ENCODE data around the gene ANXA2.
"Not testable (repeated sequence)": the region's sequence is repeated elsewhere in the genome, so short reads cannot be mapped to it uniquely, and the experiment has no call there.

Gene ANXA2

GRCh38 chr15:60363903-60364611, 33.7 kb downstream of the ANXA2 start:
- Histone ChIP-seq H3K9ac (peak overlapping the region in 3 of 11 experiments; percentile 7 to 42 (median 13); a peak in 3 of 22 replicates), H3K27ac (peak overlapping the region in 3 of 11 experiments; percentile 1 to 61 (median 47); a peak in 2 of 22 replicates), H3K4me1 (peaks cover 21 to 38% (median 26%) of the 10 kb centered on the region in 10 experiments), H3K36me3 (peaks cover 8 to 74% (median 73%) of the 10 kb centered on the region in 11 experiments; a peak in 20 of 22 replicates), H3K4me3 (no peak overlapping the region), H4K20me1 (peaks cover 0 to 79% (median 51%) of the 10 kb centered on the region in 11 experiments; a peak in 17 of 22 replicates), H3K27me3 (no peaks in the 10 kb centered on the region), H3K9me3 (replicated peaks in 1 of 11) (peaks cover 0 to 15% (median 8%) of the 10 kb centered on the region in 11 experiments; a peak in 13 of 22 replicates), H3K4me2 (peak overlapping the region; percentile 12 to 80 (median 51); a peak in 19 of 22 replicates)
- TF ChIP-seq Cebpa-rat (IDR thresholded peaks at IDR 0.05), result no peak

- peak overlapping the region in 4 of 11 experiments; percentile 1 to 61 (median 38); a peak in 7 of 22 replicates for H3K27ac ChIP-seq
- peak overlapping the region; percentile 29 to 80 (median 51); a peak in 18 of 22 replicates for H3K4me2 ChIP-seq
Observed at GRCh38 chr15:60363087-60363549, 34.7 kb downstream of the ANXA2 start.

GRCh38 chr15:60362321-60363086, 35.3 kb downstream of the ANXA2 start:
- peaks cover 0 to 10% (median 5%) of the 10 kb centered on the region in 11 experiments; a peak in 9 of 22 replicates for H3K9me3 ChIP-seq (replicated peaks in 1 of 11)
- H3K9ac ChIP-seq, result peak overlapping the region in 2 of 11 experiments; percentile 13 to 49; a peak in 2 of 22 replicates
- no peak for TF ChIP-seq Cebpa-rat (IDR thresholded peaks at IDR 0.05)
- H3K4me1 ChIP-seq, result peaks cover 21 to 38% (median 26%) of the 10 kb centered on the region in 10 experiments
- H3K36me3 ChIP-seq, result peaks cover 8 to 80% (median 80%) of the 10 kb centered on the region in 11 experiments; a peak in 20 of 22 replicates
- H3K27ac ChIP-seq, result peak overlapping the region in 2 of 11 experiments; percentile 61 to 62; a peak in 4 of 22 replicates
- H3K4me3 ChIP-seq, result no peak overlapping the region
- H3K4me2 ChIP-seq, result peak overlapping the region; percentile 29 to 80 (median 51); a peak in 14 of 22 replicates
- no peaks in the 10 kb centered on the region for H3K27me3 ChIP-seq
- peaks cover 0 to 82% (median 57%) of the 10 kb centered on the region in 11 experiments; a peak in 17 of 22 replicates for H4K20me1 ChIP-seq

More at GRCh38 chr15:60363087-60363549, 34.7 kb downstream of the ANXA2 start:
- TF ChIP-seq Cebpa-rat (IDR thresholded peaks at IDR 0.05), result no peak
- Histone ChIP-seq H3K4me1 (peaks cover 21 to 38% (median 26%) of the 10 kb centered on the region in 10 experiments), H3K9ac (peak overlapping the region in 5 of 11 experiments; percentile 7 to 49 (median 15); a peak in 5 of 22 replicates), H3K9me3 (replicated peaks in 1 of 11) (peaks cover 0 to 10% (median 5%) of the 10 kb centered on the region in 11 experiments; a peak in 11 of 22 replicates), H3K36me3 (peaks cover 8 to 74% (median 73%) of the 10 kb centered on the region in 11 experiments; a peak in 20 of 22 replicates), H4K20me1 (peaks cover 0 to 79% (median 57%) of the 10 kb centered on the region in 11 experiments; a peak in 17 of 22 replicates), H3K4me3 (no peak overlapping the region), H3K27me3 (no peaks in the 10 kb centered on the region)

GRCh38 chr15:60359738-60360137, 38.0 kb downstream of the ANXA2 start:
- not testable (repeated sequence) for H3K9me3 ChIP-seq (replicated peaks in 1 of 11); H3K9ac ChIP-seq; H3K4me2 ChIP-seq; H3K4me3 ChIP-seq; H3K27ac ChIP-seq; H3K27me3 ChIP-seq
- Histone ChIP-seq H4K20me1 (peaks cover 0 to 100% (median 80%) of the 10 kb centered on the region in 11 experiments; a peak in 17 of 22 replicates), H3K4me1 (peaks cover 21 to 35% (median 25%) of the 10 kb centered on the region in 10 experiments), H3K36me3 (peaks cover 17 to 100% (median 99%) of the 10 kb centered on the region in 11 experiments)

GRCh38 chr15:60358935-60359682, 38.7 kb downstream of the ANXA2 start:
- Histone ChIP-seq H3K9me3 (replicated peaks in 1 of 11) (no peaks in the 10 kb centered on the region; a peak in 1 of 22 replicates), H3K4me1 (peaks cover 17 to 32% (median 21%) of the 10 kb centered on the region in 10 experiments), H3K4me2 (no peak overlapping the region), H3K27ac (no peak overlapping the region), H3K9ac (no peak overlapping the region; a peak in 1 of 22 replicates), H3K4me3 (no peak overlapping the region), H4K20me1 (peaks cover 0 to 100% (median 75%) of the 10 kb centered on the region in 11 experiments; a peak in 17 of 22 replicates), H3K36me3 (peaks cover 19 to 100% (median 99%) of the 10 kb centered on the region in 11 experiments), H3K27me3 (no peaks in the 10 kb centered on the region)
- no peak for TF ChIP-seq Cebpa-rat (IDR thresholded peaks at IDR 0.05)

- H3K9ac ChIP-seq, result no peak overlapping the region
- H3K36me3 ChIP-seq, result peaks cover 38 to 100% (median 99%) of the 10 kb centered on the region in 11 experiments
- peaks cover 0 to 4% (median 0%) of the 10 kb centered on the region in 11 experiments; a peak in 1 of 22 replicates for H3K9me3 ChIP-seq (replicated peaks in 1 of 11)
- H3K4me1 ChIP-seq, result peaks cover under 1 to 16% (median 5%) of the 10 kb centered on the region in 10 experiments; a peak in 14 of 20 replicates
- no peak overlapping the region for H3K4me3 ChIP-seq
- TF ChIP-seq Cebpa-rat (IDR thresholded peaks at IDR 0.05), result no peak
- H4K20me1 ChIP-seq, result peaks cover 0 to 100% (median 67%) of the 10 kb centered on the region in 11 experiments; a peak in 17 of 22 replicates
- H3K27ac ChIP-seq, result no peak overlapping the region
- no peak overlapping the region for H3K4me2 ChIP-seq
- H3K27me3 ChIP-seq, result no peaks in the 10 kb centered on the region
Observed at GRCh38 chr15:60356832-60357231, 41.0 kb downstream of the ANXA2 start.

- Histone ChIP-seq H3K27ac (no peak overlapping the region), H3K36me3 (peaks cover 42 to 100% (median 100%) of the 10 kb centered on the region in 11 experiments), H3K9me3 (replicated peaks in 1 of 11) (peaks cover 0 to 4% (median 0%) of the 10 kb centered on the region in 11 experiments; a peak in 1 of 22 replicates), H3K27me3 (no peaks in the 10 kb centered on the region), H4K20me1 (peaks cover 0 to 100% (median 68%) of the 10 kb centered on the region in 11 experiments; a peak in 16 of 22 replicates), H3K9ac (no peak overlapping the region), H3K4me3 (no peak overlapping the region), H3K4me2 (no peak overlapping the region), H3K4me1 (peaks cover 0 to 24% (median 17%) of the 10 kb centered on the region in 10 experiments; a peak in 17 of 20 replicates)
- no peak for TF ChIP-seq Cebpa-rat (IDR thresholded peaks at IDR 0.05)
Observed at GRCh38 chr15:60355148-60355857, 42.5 kb downstream of the ANXA2 start.
